IPS-NIHi7 (cell line): ENCODE results near the gene TNFRSF11A.

Experiments
- DNase-seq: peaks from one replicate; pipeline ENCODE4 v3.0.0; 2012; ENCODE audit warnings: mixed read lengths; ENCODE audit errors: extremely low spot score

The TNFRSF11A gene

DNA sequence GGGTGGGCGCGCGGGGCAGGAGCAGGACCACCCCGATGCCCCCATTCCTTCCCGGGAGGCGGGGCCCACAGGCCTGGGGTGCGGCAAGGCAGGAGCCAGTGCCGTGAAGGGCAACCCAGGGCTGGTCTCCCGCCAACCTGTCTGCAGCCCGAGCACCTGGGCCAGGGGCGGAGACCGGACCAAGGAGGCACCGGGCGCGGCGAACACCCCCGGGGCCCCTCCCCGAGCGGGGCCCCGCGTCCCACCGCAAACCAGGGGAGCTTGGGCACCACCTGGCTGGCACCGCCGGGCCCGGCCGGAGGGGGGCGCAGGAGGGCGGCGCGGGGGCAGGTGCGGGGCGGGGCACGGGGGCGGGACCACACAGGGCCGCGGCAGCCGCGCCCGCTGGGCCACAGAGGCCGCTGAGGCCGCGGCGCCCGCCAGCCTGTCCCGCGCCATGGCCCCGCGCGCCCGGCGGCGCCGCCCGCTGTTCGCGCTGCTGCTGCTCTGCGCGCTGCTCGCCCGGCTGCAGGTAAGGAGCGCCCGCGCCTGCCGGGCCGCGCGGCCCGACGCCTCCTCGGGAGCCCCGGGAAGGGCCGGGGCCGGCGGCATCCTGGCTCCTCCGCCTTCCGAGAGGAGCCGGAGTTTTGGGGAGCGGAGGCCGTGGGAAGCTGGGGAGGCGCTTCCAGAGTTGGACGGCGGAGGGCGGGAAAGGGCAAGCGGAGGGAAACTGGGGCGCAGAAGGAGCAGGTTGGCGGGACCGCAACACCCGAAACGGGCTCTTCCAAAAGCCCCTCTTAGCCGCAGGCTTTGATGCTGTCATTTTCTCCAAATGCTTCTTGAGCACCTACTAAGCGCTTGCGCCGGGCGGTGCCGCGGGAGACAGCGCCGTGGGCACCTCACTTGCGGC lies at the start of gene TNFRSF11A:
TSS of gene TNFRSF11A (plus strand) at position 394 of the 889 bp plus-strand sequence. CDS start at position 437, 43 bp downstream.
- DNase-seq: peak; percentile 88

DNA sequence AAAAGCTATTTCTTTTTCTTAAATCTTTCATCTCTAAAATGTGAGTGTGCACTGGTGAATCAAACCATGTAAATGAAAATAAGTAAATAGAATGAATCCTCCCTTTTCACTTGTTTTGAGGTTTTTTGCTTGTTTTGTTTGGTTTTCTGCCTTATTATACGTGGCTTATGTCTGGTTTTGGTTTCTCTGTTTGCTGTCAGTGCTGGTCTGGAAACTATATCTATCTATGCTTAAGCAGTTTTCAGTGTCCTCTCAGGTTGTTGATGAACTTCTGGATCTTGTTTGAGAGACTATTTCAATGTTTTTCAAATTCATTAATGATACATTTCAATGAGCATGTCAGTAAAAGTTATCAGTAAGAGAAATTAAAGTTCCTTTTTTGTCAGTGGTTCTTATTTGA lies 48.1 kb upstream of the TNFRSF11A start:
- no peak for DNase-seq

- no peak for DNase-seq
These were observed 45.5 kb upstream of the TNFRSF11A start for GRCh38 chr18:62279561-62279960.

DNA sequence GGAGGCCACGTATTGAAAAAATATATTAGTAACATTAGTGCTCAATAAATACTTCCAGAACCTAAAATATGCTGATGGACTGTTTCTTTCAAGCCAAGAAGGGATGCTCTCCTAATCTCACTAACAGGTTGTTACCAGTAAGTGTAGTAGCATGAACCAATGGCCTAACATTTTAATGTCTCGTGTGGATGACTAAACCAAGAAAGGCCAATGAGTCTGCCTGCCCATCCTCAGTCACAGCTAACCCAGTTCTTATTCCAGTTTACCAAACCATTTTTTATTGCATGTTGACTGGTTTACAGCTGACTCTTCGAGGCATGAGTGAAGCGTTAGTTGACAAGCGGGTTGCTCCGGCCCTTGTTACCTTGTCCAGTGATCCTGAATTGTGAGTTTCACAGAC lies 45.1 kb upstream of the TNFRSF11A start:
- no peak for DNase-seq

DNA sequence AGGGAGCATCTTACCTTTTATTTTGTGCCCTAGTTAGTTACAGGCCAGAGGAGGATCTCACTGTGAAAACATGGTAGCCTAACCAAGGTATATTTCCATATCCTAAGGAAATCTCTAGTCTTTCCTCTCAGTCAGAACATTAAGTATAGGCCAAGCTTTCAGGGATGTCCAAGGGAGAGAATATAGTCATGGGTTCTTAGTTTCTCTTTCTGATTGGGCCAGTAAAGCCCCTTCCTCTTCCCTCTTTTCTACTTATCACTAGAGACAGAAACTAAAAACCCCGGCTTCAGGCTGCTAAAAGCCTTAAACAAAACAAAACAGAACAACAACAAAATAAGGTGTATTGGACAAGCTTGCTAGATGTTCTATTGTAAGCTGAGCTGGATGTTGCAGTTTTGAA lies 44.3 kb upstream of the TNFRSF11A start:
- no peak for DNase-seq

- DNase-seq: no peak
These were observed 43.4 kb upstream of the TNFRSF11A start for GRCh38 chr18:62281684-62282083.

DNA sequence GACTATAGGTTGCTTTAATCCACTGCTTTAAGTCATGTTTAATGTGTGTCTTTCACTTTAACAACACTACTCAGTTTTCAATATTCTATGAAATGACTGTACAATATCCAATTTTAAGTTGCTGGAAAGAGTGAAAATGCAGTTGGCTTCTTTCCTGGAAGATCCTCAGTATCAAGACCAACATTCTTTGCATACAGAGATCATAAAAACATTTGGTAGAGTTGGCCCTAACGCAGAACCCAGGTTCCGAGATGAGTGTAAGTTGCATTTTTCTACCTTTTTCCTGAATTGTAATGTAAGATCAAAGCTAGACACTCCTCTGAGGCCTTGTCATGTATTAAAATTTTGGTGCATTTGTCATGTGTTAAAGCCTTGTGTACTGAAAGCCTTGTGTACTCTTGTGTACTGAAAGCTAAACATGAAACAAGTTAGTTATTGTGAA lies 42.9 kb upstream of the TNFRSF11A start:
- no peak for DNase-seq

DNA sequence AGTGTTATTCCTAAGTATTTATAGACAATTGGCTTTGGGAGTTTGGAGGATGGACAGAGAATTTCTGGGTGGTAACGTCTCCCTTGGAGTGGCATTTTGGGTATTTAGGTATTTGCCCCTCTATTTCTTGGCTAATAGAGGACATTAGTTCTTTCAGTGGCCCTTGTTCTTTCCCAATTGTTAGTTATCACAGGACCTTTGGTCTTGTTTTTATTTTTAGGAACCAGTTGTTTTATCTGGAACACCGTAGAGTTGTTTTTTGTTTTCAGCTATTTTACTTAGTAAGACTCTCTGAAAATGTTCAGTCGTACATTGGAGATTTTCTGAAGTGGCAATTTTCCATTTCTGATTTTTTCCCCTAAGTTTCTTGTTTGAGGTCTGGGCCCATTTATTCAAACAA lies 40.5 kb upstream of the TNFRSF11A start:
- no peak for DNase-seq

GRCh38 chr18:62285281-62285680 lies 39.8 kb upstream of the TNFRSF11A start:
- DNase-seq: no peak

GRCh38 chr18:62287781-62288664 lies 37.1 kb upstream of the TNFRSF11A start:
- no peak for DNase-seq

DNA sequence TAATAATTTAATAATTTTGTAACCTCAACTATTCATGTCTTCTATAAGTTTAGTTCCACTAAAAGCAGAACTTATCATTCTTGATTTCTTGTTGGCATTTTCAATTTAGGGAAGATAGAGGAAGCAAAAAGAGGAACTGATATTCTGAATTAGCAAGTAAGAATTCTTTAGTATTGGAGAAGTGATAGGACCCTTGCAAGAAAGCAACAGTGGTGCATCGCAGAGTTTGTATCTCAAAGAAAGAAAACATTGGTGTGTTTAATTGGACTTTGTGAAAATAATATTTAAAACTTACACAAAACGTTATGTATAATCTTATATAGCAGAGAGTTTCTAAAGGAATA lies 36.5 kb upstream of the TNFRSF11A start:
- DNase-seq: no peak

- DNase-seq: no peak
These were observed 36.1 kb upstream of the TNFRSF11A start for GRCh38 chr18:62289047-62289446.

DNA sequence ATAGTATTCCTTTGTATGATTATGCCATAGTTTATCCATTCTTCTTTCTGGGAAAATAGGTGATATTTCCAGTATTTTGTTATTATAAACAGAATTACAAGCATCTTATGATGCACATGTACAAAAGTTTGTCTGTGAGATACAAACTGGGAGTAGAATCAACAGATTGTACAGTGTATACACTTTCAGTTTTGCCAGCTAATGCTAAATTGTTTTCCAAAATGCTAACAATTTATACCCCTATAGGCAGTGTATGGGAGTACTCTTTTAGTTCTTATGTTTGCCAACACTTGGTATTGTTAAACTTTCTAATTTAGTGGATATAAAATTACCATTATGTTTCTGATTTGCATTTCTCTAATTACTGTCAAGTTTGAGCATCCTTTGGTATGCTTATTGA lies 31.0 kb upstream of the TNFRSF11A start:
- no peak for DNase-seq

- no peak for DNase-seq
These were observed 24.6 kb upstream of the TNFRSF11A start for GRCh38 chr18:62300359-62300963.

DNA sequence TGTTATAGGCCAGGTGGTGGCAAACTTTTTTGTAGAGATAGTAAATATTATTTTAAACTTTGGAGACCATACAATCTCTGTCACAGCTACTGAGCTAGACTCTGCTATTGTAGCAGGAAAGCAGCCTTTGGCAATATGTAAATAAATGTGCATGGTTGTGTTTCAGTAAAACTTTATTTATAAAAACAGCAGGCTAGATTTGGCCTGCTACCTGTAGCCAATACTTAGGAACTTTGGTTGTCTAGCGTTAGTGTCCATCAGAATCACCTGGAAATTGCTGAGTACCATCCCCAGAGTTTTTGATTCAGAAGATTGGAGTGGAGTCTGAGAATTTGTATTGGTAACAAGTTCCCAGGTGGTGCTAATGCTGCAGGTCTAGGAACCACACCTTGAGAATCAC lies 23.8 kb upstream of the TNFRSF11A start:
- no peak for DNase-seq

DNA sequence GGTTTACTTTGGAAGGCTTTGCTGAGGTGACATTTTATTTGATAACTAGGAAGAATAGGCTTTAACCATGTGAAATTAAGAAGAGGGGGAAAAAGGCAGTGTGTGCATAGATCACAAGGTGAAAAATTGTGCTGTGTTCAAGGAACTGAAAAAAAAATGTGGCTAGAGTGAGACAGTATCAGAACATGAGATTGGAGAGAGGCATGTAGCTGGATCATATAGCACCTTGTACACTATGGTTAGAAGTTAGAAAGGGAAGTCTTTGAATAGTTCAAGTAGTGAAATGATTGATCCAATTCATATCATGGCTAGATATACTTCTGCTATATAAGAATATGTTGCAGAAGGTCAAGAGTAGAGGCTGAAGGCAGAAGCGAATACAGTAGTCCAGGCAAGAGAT lies 12.3 kb upstream of the TNFRSF11A start:
- no peak for DNase-seq

DNA sequence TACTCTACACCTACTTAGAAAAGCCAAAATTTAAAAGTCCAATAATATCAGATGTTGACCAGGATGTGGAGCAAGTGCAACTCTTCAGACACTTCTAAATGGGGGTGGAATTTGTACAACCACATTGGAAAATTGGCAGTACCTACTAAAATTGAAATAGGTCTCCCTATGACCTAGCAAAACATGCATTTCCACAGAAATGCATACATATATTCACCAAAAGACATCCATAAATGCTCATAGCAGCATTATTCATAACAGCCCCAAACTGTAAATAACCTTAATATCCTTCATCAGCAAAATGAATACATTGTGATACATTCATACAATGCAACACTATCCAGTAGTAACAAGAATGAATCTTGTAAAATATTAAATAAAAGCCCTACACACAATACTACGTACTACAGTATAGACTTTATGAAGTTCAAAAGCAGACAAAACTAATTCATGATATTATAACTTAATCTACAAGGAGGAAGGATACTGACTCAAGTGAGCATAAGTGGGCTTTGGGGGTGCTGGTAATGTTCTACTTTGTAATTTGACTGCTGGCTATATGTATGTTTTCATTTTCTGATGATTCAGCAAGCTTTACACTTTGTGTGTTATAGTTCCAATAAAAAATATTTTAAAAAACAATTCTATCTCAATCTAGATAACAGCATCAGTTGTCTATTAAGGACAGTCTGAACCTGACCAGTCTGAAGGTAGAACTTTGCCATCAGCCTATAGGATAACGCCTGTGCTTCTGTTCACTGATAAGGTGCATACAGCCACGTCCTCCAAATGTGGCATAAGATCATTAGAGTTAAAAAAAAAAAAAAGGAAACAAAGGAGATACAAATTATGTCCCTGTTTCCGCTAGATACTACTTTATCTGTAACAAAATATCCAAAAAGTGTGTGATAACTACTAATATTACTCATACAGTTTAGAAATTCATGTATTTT lies 6.6 kb upstream of the TNFRSF11A start:
- no peak for DNase-seq

GRCh38 chr18:62321201-62321600 lies 3.9 kb upstream of the TNFRSF11A start:
- DNase-seq: no peak

DNA sequence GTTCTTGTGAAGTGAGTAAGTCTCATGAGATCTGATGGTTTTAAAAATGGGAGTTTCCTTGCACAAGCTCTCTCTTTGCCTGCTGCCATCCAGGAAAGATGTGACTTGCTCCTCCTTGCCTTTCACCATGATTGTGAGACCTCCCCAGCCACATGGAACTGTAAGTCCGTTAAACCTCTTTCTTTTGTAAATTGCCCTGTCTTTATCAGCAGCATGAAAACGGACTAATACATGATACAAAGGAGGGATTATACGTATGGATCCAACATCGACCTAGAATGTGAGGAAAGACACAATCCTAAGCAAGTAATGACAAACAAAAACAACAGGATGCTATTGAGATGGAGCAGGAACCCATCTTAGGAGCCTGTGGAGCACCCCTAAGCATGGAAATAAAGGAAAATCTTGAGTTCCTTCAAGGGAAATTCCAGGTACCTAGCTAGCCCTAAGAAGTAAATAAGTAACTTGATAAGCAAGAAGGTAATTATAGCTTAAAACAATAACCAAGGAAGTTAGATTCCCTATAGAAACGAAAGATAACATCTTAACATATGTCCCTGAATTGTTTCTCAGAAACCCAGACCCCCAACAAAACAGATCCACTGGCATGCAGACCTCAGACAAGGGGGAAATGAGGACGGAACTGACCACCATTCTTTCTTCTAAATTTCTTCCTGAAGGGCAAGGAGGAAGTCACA lies 1.5 kb upstream of the TNFRSF11A start:
- no peak for DNase-seq

GRCh38 chr18:62324181-62324828 lies 805 bp upstream of the TNFRSF11A start:
- DNase-seq: no peak
